A549 (cell line): ENCODE results near the gene ZDHHC11.
"Not testable (repeated sequence)": the region's sequence is repeated elsewhere in the genome, so short reads cannot be mapped to it uniquely, and the experiment has no call there.

ENCODE experiments used
- CBX2 ChIP-seq: fragments of 200-600 bp; sonication (generic); IDR thresholded peaks from 2 replicates; pipeline ENCODE4 v1.6.1; 2016; ENCODE audit warnings: low read depth, mild to moderate bottlenecking, borderline replicate concordance
- CTCF ChIP-seq: fragments of >200 bp; sonication (Bioruptor Twin); formaldehyde crosslinking; IDR thresholded peaks from 3 replicates; pipeline ENCODE4 v1.5.1; 2016
- EHMT2 ChIP-seq: fragments of 200-600 bp; sonication (generic); IDR thresholded peaks from 2 replicates; pipeline ENCODE4 v1.6.1; 2016; ENCODE audit warnings: antibody characterized with exemption, low read depth, mild to moderate bottlenecking, moderate library complexity
- EP300 ChIP-seq, 2 experiments: fragments of >200 bp; sonication (Bioruptor Twin); formaldehyde crosslinking; IDR thresholded peaks; 2 replicates in 1 of 2; 3 replicates in 1 of 2; pipeline ENCODE4 v1.6.1; 2016 to 2017
- HEYL ChIP-seq: fragments of 250-450 bp; sonication (Bioruptor Pico); IDR thresholded peaks from 2 replicates; pipeline ENCODE4 v1.8.0; 2021; ENCODE audit warnings: mild to moderate bottlenecking, moderate library complexity
- HOXA7 ChIP-seq: fragments of 250-450 bp; sonication (Bioruptor Pico); IDR thresholded peaks from 2 replicates; pipeline ENCODE4 v1.5.0; 2020; ENCODE audit warnings: mild to moderate bottlenecking, moderate library complexity
- JUNB ChIP-seq: fragments of >200 bp; sonication (Bioruptor Twin); formaldehyde crosslinking; IDR thresholded peaks from 2 replicates; pipeline ENCODE4 v1.6.1; 2016
- KDM1A ChIP-seq: fragments of 200-600 bp; sonication (generic); IDR thresholded peaks from 2 replicates; pipeline ENCODE4 v1.6.1; 2016; ENCODE audit warnings: low read depth, mild to moderate bottlenecking
- MAZ ChIP-seq: fragments of 150-350 bp; IDR thresholded peaks from 2 replicates; pipeline ENCODE4 v1.6.1; 2014; ENCODE audit warnings: antibody characterized with exemption, low read depth, low read length, borderline replicate concordance
- NFE2L2 ChIP-seq: fragments of 150-350 bp; conservative IDR thresholded peaks from 2 replicates; pipeline ENCODE4 v1.6.1; 2014; ENCODE audit warnings: low read length
- POLR2A ChIP-seq: IDR thresholded peaks from 2 replicates; pipeline ENCODE4 v1.6.1; 2012; ENCODE audit warnings: mild to moderate bottlenecking, low read length
- REST ChIP-seq: fragments of 200-600 bp; sonication (generic); IDR thresholded peaks from 2 replicates; pipeline ENCODE4 v1.6.1; 2016; ENCODE audit warnings: antibody characterized with exemption, mild to moderate bottlenecking, moderate library complexity
- RFX5 ChIP-seq: fragments of 450-650 bp; IDR thresholded peaks from 2 replicates; pipeline ENCODE4 v1.7.1; 2014; ENCODE audit warnings: antibody characterized with exemption, mild to moderate bottlenecking, moderate library complexity
- RNF2 ChIP-seq: fragments of 200-600 bp; sonication (generic); IDR thresholded peaks from 2 replicates; pipeline ENCODE4 v1.6.1; 2016; ENCODE audit warnings: low read depth, mild to moderate bottlenecking, antibody characterized with exemption, moderate library complexity, borderline replicate concordance

DNA sequence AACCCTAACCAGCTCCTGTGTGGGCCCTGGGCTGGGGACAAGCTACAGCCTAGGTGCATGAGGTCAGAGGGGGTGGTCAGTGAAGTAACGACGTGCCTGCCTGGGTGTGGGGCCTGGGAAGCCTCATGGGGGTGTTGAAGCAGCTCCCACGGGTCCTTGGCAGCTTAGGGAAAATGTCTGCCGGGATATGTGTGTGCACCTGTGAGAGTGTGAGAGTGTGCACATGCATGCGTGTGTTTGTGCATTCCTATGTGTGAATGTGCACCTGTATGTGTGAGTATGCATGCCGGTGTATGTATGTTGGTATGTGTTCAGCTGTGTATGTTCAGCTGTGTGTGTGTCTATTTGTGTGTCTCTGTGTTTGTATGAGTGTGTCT is 62.9 kb downstream of the ZDHHC11 start:
- not testable (repeated sequence) for TF ChIP-seq MAZ; CTCF; HOXA7 (CRISPR knock-in tag); EP300 (IDR thresholded peaks at IDR 0.05); RNF2; EHMT2; POLR2A; CBX2; NFE2L2; RFX5; HEYL (CRISPR knock-in tag); REST; JUNB; KDM1A
